Measurements from ENCODE around the gene MX1. TPM values are rescaled to one million over a fixed set of nuclear protein-coding genes. Genes with fewer than 3 reads are reported as not detected.
A peak's percentile ranks its signal among the peaks of the same experiment; 100 is the strongest.

Gene MX1
- total and polyA plus RNA-seq, 2 of the 13 experiments (the other 11 are each of a cell fraction or from before 2014, with no cell fraction given): 2.6 to 5.8 TPM

DNA sequence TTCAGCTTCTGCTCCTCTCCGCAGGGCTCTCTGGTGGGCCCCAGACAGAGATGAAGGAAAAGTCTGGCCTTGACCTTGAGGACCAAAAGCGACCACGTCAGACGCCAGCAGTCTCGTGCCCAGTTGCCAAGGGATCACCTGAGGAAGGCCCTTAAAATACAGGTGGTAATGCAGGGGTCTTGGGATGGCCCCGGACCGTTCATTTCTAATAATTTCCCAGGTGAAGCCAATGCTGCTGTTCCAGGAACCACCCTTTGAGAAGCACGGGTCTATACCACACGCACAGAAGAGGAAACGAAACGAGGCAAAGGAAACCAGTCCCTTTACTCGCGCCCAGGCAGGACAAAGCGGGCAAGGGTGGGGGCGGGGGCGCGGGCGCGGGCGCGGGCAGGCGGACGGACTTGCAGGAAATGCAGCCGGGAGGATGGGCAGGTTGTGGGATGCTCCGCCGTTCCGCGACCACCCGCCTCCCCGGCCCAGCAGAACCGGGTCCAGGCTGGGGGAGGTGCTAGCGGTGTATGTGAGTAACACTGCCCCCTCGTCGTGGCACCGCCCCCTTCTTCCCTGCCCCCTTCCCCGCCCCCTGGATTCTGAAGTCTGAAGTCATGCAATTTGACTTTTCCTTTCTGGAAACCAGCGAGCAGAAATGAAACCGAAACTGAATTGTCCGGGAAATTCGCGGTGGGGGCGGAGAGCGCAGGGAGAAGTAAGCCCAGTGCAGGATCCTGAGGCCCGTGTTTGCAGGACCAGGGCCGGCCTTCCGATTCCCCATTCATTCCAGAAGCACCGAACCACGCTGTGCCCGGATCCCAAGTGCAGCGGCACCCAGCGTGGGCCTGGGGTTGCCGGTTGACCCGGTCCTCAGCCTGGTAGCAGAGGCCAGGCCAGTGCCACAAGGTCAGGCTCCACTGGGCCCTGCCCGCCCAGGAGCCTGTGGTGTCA lies 5.8 kb upstream of the MX1 start (continued):
- TF ChIP-seq EEA1 (CRISPR knock-in tag; IDR thresholded peaks at IDR 0.05; ENCODE audit: borderline replicate concordance) (no peak), ZNF225 (CRISPR knock-in tag; IDR thresholded peaks at IDR 0.05) (0 out of 2 replicates have a peak, but pooled peaks have one; percentile 54), ZSCAN21 (CRISPR knock-in tag; IDR thresholded peaks at IDR 0.05; ENCODE audit: borderline replicate concordance) (no peak), ZBTB3 (CRISPR knock-in tag; IDR thresholded peaks at IDR 0.05; ENCODE audit: borderline replicate concordance, low read depth) (no peak), FOXJ3 (CRISPR knock-in tag; IDR thresholded peaks at IDR 0.05; ENCODE audit: borderline replicate concordance) (no peak), ZNF572 (CRISPR knock-in tag; IDR thresholded peaks at IDR 0.05) (peak; percentile 14; the same call in 1 of the 2 replicates), MAF1 (CRISPR knock-in tag; IDR thresholded peaks at IDR 0.05; ENCODE audit: borderline replicate concordance) (no peak), ZNF337 (CRISPR knock-in tag; IDR thresholded peaks at IDR 0.05; ENCODE audit: borderline replicate concordance, low read depth) (no peak), NFATC3 (CRISPR knock-in tag; IDR thresholded peaks at IDR 0.05) (no peak), ZNF343 (CRISPR knock-in tag; IDR thresholded peaks at IDR 0.05) (no peak), CENPX (CRISPR knock-in tag; IDR thresholded peaks at IDR 0.05) (no peak), MTF2 (CRISPR knock-in tag; IDR thresholded peaks at IDR 0.05; ENCODE audit: borderline replicate concordance) (no peak), ZNF780A (CRISPR knock-in tag; IDR thresholded peaks at IDR 0.05) (no peak), ZNF75D (CRISPR knock-in tag; IDR thresholded peaks at IDR 0.05; ENCODE audit: borderline replicate concordance) (no peak), FOXP1 (IDR thresholded peaks at IDR 0.05) (no peak), FOXP1 (CRISPR knock-in tag; IDR thresholded peaks at IDR 0.05) (no peak), ZFP82 (CRISPR knock-in tag; IDR thresholded peaks at IDR 0.05; ENCODE audit: borderline replicate concordance) (no peak), RBM39 (IDR thresholded peaks at IDR 0.05; ENCODE audit: low read depth, low read length, poor library complexity, severe bottlenecking) (no peak), ZFP36L2 (CRISPR knock-in tag; IDR thresholded peaks at IDR 0.05) (no peak), ZFP36L1 (CRISPR knock-in tag; IDR thresholded peaks at IDR 0.05) (no peak), ZNF160 (CRISPR knock-in tag; IDR thresholded peaks at IDR 0.05) (no peak), ZNF292 (CRISPR knock-in tag; IDR thresholded peaks at IDR 0.05; ENCODE audit: borderline replicate concordance, low read depth) (no peak), ZSCAN20 (CRISPR knock-in tag; IDR thresholded peaks at IDR 0.05; ENCODE audit: borderline replicate concordance) (no peak; the same call in 1 of the 2 replicates), ZNF841 (CRISPR knock-in tag; IDR thresholded peaks at IDR 0.05; ENCODE audit: borderline replicate concordance) (no peak), TAF1 (CRISPR knock-in tag; IDR thresholded peaks at IDR 0.05) (peak; percentile 20; the same call in 1 of the 2 replicates)
- TF ChIP-seq, protein P1, sequence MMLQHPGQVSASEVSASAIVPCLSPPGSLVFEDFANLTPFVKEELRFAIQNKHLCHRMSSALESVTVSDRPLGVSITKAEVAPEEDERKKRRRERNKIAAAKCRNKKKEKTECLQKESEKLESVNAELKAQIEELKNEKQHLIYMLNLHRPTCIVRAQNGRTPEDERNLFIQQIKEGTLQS (CRISPR knock-in tag; IDR thresholded peaks at IDR 0.05): no peak
- TF ChIP-seq, protein P2, sequence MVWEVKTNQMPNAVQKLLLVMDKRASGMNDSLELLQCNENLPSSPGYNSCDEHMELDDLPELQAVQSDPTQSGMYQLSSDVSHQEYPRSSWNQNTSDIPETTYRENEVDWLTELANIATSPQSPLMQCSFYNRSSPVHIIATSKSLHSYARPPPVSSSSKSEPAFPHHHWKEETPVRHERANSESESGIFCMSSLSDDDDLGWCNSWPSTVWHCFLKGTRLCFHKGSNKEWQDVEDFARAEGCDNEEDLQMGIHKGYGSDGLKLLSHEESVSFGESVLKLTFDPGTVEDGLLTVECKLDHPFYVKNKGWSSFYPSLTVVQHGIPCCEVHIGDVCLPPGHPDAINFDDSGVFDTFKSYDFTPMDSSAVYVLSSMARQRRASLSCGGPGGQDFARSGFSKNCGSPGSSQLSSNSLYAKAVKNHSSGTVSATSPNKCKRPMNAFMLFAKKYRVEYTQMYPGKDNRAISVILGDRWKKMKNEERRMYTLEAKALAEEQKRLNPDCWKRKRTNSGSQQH (CRISPR knock-in tag; IDR thresholded peaks at IDR 0.05; ENCODE audit: low read depth): 0 out of 2 replicates have a peak, but pooled peaks have one; percentile 63
- TF ChIP-seq, protein P3, sequence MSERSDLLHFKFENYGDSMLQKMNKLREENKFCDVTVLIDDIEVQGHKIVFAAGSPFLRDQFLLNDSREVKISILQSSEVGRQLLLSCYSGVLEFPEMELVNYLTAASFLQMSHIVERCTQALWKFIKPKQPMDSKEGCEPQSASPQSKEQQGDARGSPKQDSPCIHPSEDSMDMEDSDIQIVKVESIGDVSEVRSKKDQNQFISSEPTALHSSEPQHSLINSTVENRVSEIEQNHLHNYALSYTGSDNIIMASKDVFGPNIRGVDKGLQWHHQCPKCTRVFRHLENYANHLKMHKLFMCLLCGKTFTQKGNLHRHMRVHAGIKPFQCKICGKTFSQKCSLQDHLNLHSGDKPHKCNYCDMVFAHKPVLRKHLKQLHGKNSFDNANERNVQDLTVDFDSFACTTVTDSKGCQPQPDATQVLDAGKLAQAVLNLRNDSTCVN (CRISPR knock-in tag; IDR thresholded peaks at IDR 0.05; ENCODE audit: borderline replicate concordance): 0 out of 2 replicates have a peak, but pooled peaks have one; percentile 41

All from HepG2 (cell line).